H1 (cell line): ENCODE data around the gene TRIM52. TPM values are rescaled to one million over a fixed set of nuclear protein-coding genes. Genes with fewer than 3 reads are reported as not detected.

ENCODE experiments used
- RAD21 ChIP-seq, 2 experiments: IDR thresholded peaks in 1 of 2; conservative IDR thresholded peaks in 1 of 2; 2 replicates each; pipeline ENCODE4 v1.6.1; 2011; ENCODE audit warnings: low read depth in 2 of 2, low read length in 2 of 2, improper control_type of control experiment in 1 of 2, inconsistent platforms in 1 of 2, mild to moderate bottlenecking in 1 of 2, moderate library complexity in 1 of 2
- microRNA-seq, 2 experiments: library from miRNA; unstranded; fragments of <30 nt; microRNA quantifications; one replicate each; pipeline versions ENCODE4 to v1.2.0, GENCODE V29; 2016 to 2020; ENCODE audit warnings: borderline microRNAs expressed in 2 of 2, borderline number of aligned reads in 2 of 2, borderline replicate concordance in 1 of 2
- polyA plus RNA-seq, 7 experiments: library from polyadenylated mRNA; depleted of rRNA in 3 of 7; stranded (reverse) in 5 of 7; unstranded in 2 of 7; fragments of >200 nt in 5 of 7; fragments of 200-250 nt in 2 of 7; gene quantifications; 1 replicate in 5 of 7; 2 replicates in 1 of 7; 4 replicates in 1 of 7; pipeline versions ENCODE4 v1.2.1 to v1.2.3, GENCODE V29; 2011 to 2013; ENCODE audit warnings: missing spikeins in 2 of 7, mixed read lengths in 2 of 7
- small RNA-seq: library from polyadenylated mRNA; stranded (forward); fragments of <200 nt; extraction: miRNeasy Mini kit (QIAGEN cat#:217004); gene quantifications from one replicate; pipeline ENCODE3, GENCODE V24; 2013; ENCODE audit not compliant: insufficient read depth
- total RNA-seq: library from RNA; stranded (reverse); fragmentation: NEBNext Ultra II Directional; extraction: Animal tissue kit (Norgen Biotek cat#: 25700); gene quantifications from 2 replicates; pipeline ENCODE4 v1.2.1, GENCODE V29; 2021

The TRIM52 gene
- total and polyA plus RNA-seq, 2 of the 8 experiments (the other 6 are each of a cell fraction or from before 2014, with no cell fraction given) = 4.2 to 5.7 TPM

GRCh38 chr5:181205761-181206649, 54.9 kb downstream of the TRIM52 start (continued):
- TF ChIP-seq RAD21 (IDR thresholded peaks at IDR 0.05 in 1 of 2, conservative IDR thresholded peaks at IDR 0.05 in 1 of 2; ENCODE audit: low read depth in 2 of 2, low read length in 2 of 2) = no peak

Small RNA genes lying within 50 kb of the gene (microRNA-seq; reads per million reads assigned to microRNA genes)
- 0 reads per million in 2 experiments for gene MIR4638

Small RNA genes lying within 50 kb of the gene (small RNA-seq; reads per million reads assigned to genes)
- gene MIR4638 (not detected), gene RNU6-705P (not detected), gene SNORD95 (not detected), gene SNORD96A (not detected)

Other genes with a start within 250 kb of the TRIM52 start
- gene BTNL9, start 220.9 kb downstream of the TRIM52 start, total RNA-seq = 0.65 and 0.89 TPM in 2 replicates
- 0.23 and 0.46 TPM in 2 replicates for gene BTNL9, start 220.9 kb downstream of the TRIM52 start, polyA plus RNA-seq (2011; rRNA removed)
- gene OR2V1, start 130.0 kb downstream of the TRIM52 start, total RNA-seq = not detected in 2 replicates
- gene OR2V1, start 130.0 kb downstream of the TRIM52 start, polyA plus RNA-seq (2011; rRNA removed) = not detected in 2 replicates
- not detected in 2 replicates for gene OR2V2, start 113.6 kb downstream of the TRIM52 start, total RNA-seq
- not detected in 2 replicates for gene OR2V2, start 113.6 kb downstream of the TRIM52 start, polyA plus RNA-seq (2011; rRNA removed)
- gene TRIM7, start 55.9 kb downstream of the TRIM52 start, total RNA-seq = 0.44 and 0.47 TPM in 2 replicates
- 0.36 and 0.57 TPM in 2 replicates for gene TRIM7, start 55.9 kb downstream of the TRIM52 start, polyA plus RNA-seq (2011; rRNA removed)
- gene TRIM41, start 37.9 kb downstream of the TRIM52 start, total RNA-seq = 21.2 and 21.6 TPM in 2 replicates
- 12.9 and 18.0 TPM in 2 replicates for gene TRIM41, start 37.9 kb downstream of the TRIM52 start, polyA plus RNA-seq (2011; rRNA removed)
- gene RACK1, start 17.2 kb downstream of the TRIM52 start, total RNA-seq = 2,564 and 2,589 TPM in 2 replicates
- 7,578 and 7,971 TPM in 2 replicates for gene RACK1, start 17.2 kb downstream of the TRIM52 start, polyA plus RNA-seq (2011; rRNA removed)
- gene OR4F3, start 106.1 kb upstream of the TRIM52 start, total RNA-seq = not detected in 2 replicates
- not detected in 2 replicates for gene OR4F3, start 106.1 kb upstream of the TRIM52 start, polyA plus RNA-seq (2011; rRNA removed)